SK-N-SH (cell line): ENCODE data around the gene KRT74. TPM values are rescaled to one million over a fixed set of nuclear protein-coding genes. Genes with fewer than 3 reads are reported as not detected.

ENCODE experiments used
- CTCF ChIA-PET: fragments of 300-600, 350-600 bp; formaldehyde crosslinking; extraction: SDS; loops from one replicate; lab custom pipeline; 2021; lab: Yijun Ruan, JAX
- POLR2A ChIA-PET: fragments of 350-600 bp; sonication (Branson Sonifier 250); formaldehyde crosslinking; extraction: SDS; loops from one replicate; lab custom pipeline; 2020; ENCODE audit warnings: antibody characterized with exemption, inconsistent platforms; lab: Yijun Ruan, JAX
- DNase-seq: peaks from one replicate; pipeline ENCODE4 v3.0.0; 2012
- H2AFZ ChIP-seq: fragments of 200-600 bp; sonication (generic); 2 replicates; pipeline ENCODE4 v1.8.1; 2016; ENCODE audit warnings: antibody characterized with exemption, mild to moderate bottlenecking, low read depth
- H3F3A ChIP-seq: fragments of 200-600 bp; sonication (generic); replicated peaks from 2 replicates; pipeline ENCODE3; 2016; ENCODE audit warnings: antibody characterized with exemption, mild to moderate bottlenecking; ENCODE audit not compliant: insufficient read depth
- H3K27ac ChIP-seq, 2 experiments: fragments of 200-500 bp in 1 of 2; fragments of 200-600 bp in 1 of 2; sonication (Bioruptor generic) in 1 of 2; sonication (generic), shearing (Covaris generic) in 1 of 2; 2 replicates each; pipeline versions ENCODE4 v1.5.1 to v1.6.1; 2014 to 2016; ENCODE audit warnings: low read depth in 2 of 2, inconsistent platforms in 1 of 2, low read length in 1 of 2, mild to moderate bottlenecking in 1 of 2, mixed read lengths in 1 of 2
- H3K27me3 ChIP-seq: fragments of 200-600 bp; sonication (generic), shearing (Covaris generic); 2 replicates; pipeline ENCODE4 v1.6.1; 2016; ENCODE audit warnings: mixed run types; ENCODE audit not compliant: insufficient read depth
- H3K36me3 ChIP-seq, 2 experiments: fragments of 200-500 bp in 1 of 2; fragments of 200-600 bp in 1 of 2; sonication (Bioruptor generic) in 1 of 2; sonication (generic) in 1 of 2; replicated peaks in 1 of 2; 2 replicates each; pipeline versions ENCODE3 to v1.5.1; 2014 to 2016; ENCODE audit warnings: low read length in 1 of 2, mild to moderate bottlenecking in 1 of 2; ENCODE audit not compliant: insufficient read depth in 2 of 2, control insufficient read depth in 1 of 2
- H3K4me1 ChIP-seq, 2 experiments: fragments of 200-500 bp in 1 of 2; fragments of 200-600 bp in 1 of 2; sonication (Bioruptor generic) in 1 of 2; sonication (generic), shearing (Covaris generic) in 1 of 2; 2 replicates each; pipeline versions ENCODE4 v1.5.1 to v1.6.1; 2014 to 2016; ENCODE audit warnings: low read depth in 1 of 2, low read length in 1 of 2, mixed run types in 1 of 2; ENCODE audit not compliant: insufficient read depth in 2 of 2, control insufficient read depth in 1 of 2
- H3K4me2 ChIP-seq: fragments of 200-600 bp; sonication (generic), shearing (Covaris generic); 2 replicates; pipeline ENCODE4 v1.6.1; 2017; ENCODE audit warnings: mixed run types
- H3K4me3 ChIP-seq, 2 experiments: fragments of 200-500 bp in 1 of 2; fragments of 200-600 bp in 1 of 2; sonication (Bioruptor generic) in 1 of 2; sonication (generic), shearing (Covaris generic) in 1 of 2; 2 replicates each; pipeline versions ENCODE4 v1.5.1 to v1.8.1; 2014 to 2016; ENCODE audit warnings: low read depth in 2 of 2, inconsistent platforms in 1 of 2, low read length in 1 of 2, mild to moderate bottlenecking in 1 of 2, mixed read lengths in 1 of 2, moderate library complexity in 1 of 2
- H3K79me2 ChIP-seq: fragments of 200-600 bp; sonication (generic); 2 replicates; pipeline ENCODE4 v1.8.1; 2017; ENCODE audit warnings: mild to moderate bottlenecking; ENCODE audit not compliant: insufficient read depth
- H3K9ac ChIP-seq: fragments of 200-600 bp; sonication (generic); 2 replicates; pipeline ENCODE4 v1.6.1; 2017; ENCODE audit warnings: mixed run types
- H3K9me2 ChIP-seq: fragments of 200-600 bp; sonication (generic); 2 replicates; pipeline ENCODE4 v1.6.1; 2017; ENCODE audit warnings: mixed run types
- H3K9me3 ChIP-seq: fragments of 200-600 bp; sonication (generic); 2 replicates; pipeline ENCODE4 v1.6.1; 2017; ENCODE audit warnings: mixed run types, mild to moderate bottlenecking, moderate library complexity
- H4K20me1 ChIP-seq: fragments of 200-600 bp; sonication (generic); 2 replicates; pipeline ENCODE4 v1.6.1; 2017; ENCODE audit warnings: mild to moderate bottlenecking, mixed run types; ENCODE audit not compliant: insufficient read depth
- CTCF ChIP-seq: fragments of 200-600 bp; sonication (generic); IDR thresholded peaks from 2 replicates; pipeline ENCODE4 v1.6.1; 2017; ENCODE audit warnings: antibody characterized with exemption, mild to moderate bottlenecking, moderate library complexity
- ELF1 ChIP-seq: IDR thresholded peaks from 2 replicates; pipeline ENCODE4 v1.4.0; 2012
- MAX ChIP-seq: IDR thresholded peaks from 2 replicates; pipeline ENCODE4 v1.4.0; 2012; ENCODE audit warnings: low read depth
- MXI1 ChIP-seq: IDR thresholded peaks from 2 replicates; pipeline ENCODE4 v1.6.1; 2012; ENCODE audit warnings: mild to moderate bottlenecking, low read depth, low read length, improper control_type of control experiment
- NFIC ChIP-seq: IDR thresholded peaks from 2 replicates; pipeline ENCODE4 v1.4.0; 2012; ENCODE audit warnings: borderline replicate concordance
- RFX5 ChIP-seq: IDR thresholded peaks from 2 replicates; pipeline ENCODE4 v1.6.1; 2012; ENCODE audit warnings: mild to moderate bottlenecking, improper control_type of control experiment, low read length
- RXRA ChIP-seq: IDR thresholded peaks from 2 replicates; pipeline ENCODE4 v1.4.0; 2012; ENCODE audit warnings: low read depth, mild to moderate bottlenecking, borderline replicate concordance
- TCF12 ChIP-seq: IDR thresholded peaks from 2 replicates; pipeline ENCODE4 v1.4.0; 2012
- TEAD4 ChIP-seq: IDR thresholded peaks from 2 replicates; pipeline ENCODE4 v1.4.0; 2012; ENCODE audit warnings: mild to moderate bottlenecking, borderline replicate concordance; ENCODE audit not compliant: insufficient read depth
- USF1 ChIP-seq: IDR thresholded peaks from 2 replicates; pipeline ENCODE4 v1.4.0; 2012; ENCODE audit warnings: low read depth, borderline replicate concordance
- USF2 ChIP-seq: fragments of 150-350 bp; IDR thresholded peaks from 2 replicates; pipeline ENCODE4 v1.6.1; 2017; ENCODE audit warnings: antibody characterized with exemption, low read length, low read depth, borderline replicate concordance
- WGBS: methylation state at CpG from one replicate; pipeline ENCODE4 v1.1.6; 2017; ENCODE audit warnings: low lambda C conversion rate; 5-methylcytosine and 5-hydroxymethylcytosine counted together
- polyA plus RNA-seq, 3 experiments: library from polyadenylated mRNA; depleted of rRNA; stranded (reverse); fragments of >200 nt; gene quantifications; 2 replicates each; pipeline ENCODE4 v1.2.3, GENCODE V29; 2012

Gene KRT74
- polyA plus RNA-seq, 1 of the 3 experiments (the other 2 are of a cell fraction), result not detected

- H3K9me3 ChIP-seq, result no peaks in the 10 kb centered on the region
- no peak for TF ChIP-seq CTCF
- TF ChIP-seq RXRA, result no peak
- TF ChIP-seq, all 33 proteins: peak for 0
- Histone ChIP-seq H3K36me3 (no peaks in the 10 kb centered on the region), H3F3A (no peaks in the 10 kb centered on the region), H2AFZ (no peak overlapping the region), H3K4me1 (no peaks in the 10 kb centered on the region), H3K27ac (no peak overlapping the region), H3K27me3 (peaks cover 31% of the 10 kb centered on the region; the same call in 1 of the 2 replicates), H3K9me2 (no peaks in the 10 kb centered on the region), H3K79me2 (no peaks in the 10 kb centered on the region), H3K4me3 (no peak overlapping the region), H4K20me1 (no peaks in the 10 kb centered on the region), H3K9ac (no peak overlapping the region), H3K4me2 (no peak overlapping the region)
- no peak for DNase-seq
- POLR2A ChIA-PET, result no interaction called here
- 19% methylated on average over 7 of the region's 7 CpGs for WGBS
- CTCF ChIA-PET, result interaction anchor here (1.1 to 1.2 kb wide), 4 partner anchors 24 to 278 kb away, joined by 3 to 4 read pairs (median 3); no protein-coding TSS in a partner anchor
Measured at GRCh38 chr12:52606581-52607218, 33.1 kb upstream of the KRT74 start.

- WGBS, result 15% methylated on average over 3 of the region's 3 CpGs
- no peak for TF ChIP-seq RFX5
- no peak for TF ChIP-seq USF2
- no peak for TF ChIP-seq USF1
- TF ChIP-seq ELF1, result no peak
- TF ChIP-seq MAX, result no peak
- TF ChIP-seq TEAD4, result no peak
- TF ChIP-seq TCF12, result no peak
- no peak for TF ChIP-seq NFIC
- no peak for TF ChIP-seq MXI1
- CTCF ChIA-PET, result interaction anchor here (0.6 to 1.2 kb wide), 5 partner anchors 9 to 279 kb away, joined by 3 to 4 read pairs (median 3); no protein-coding TSS in a partner anchor
Measured at GRCh38 chr12:52606096-52606495, 32.5 kb upstream of the KRT74 start.

More at GRCh38 chr12:52606096-52606495, 32.5 kb upstream of the KRT74 start:
- Histone ChIP-seq H3F3A (no peaks in the 10 kb centered on the region), H2AFZ (no peak overlapping the region), H3K4me2 (no peak overlapping the region), H3K9ac (no peak overlapping the region), H3K9me2 (no peaks in the 10 kb centered on the region), H3K4me3 (no peak overlapping the region), H3K79me2 (no peaks in the 10 kb centered on the region), H4K20me1 (no peaks in the 10 kb centered on the region), H3K9me3 (no peaks in the 10 kb centered on the region), H3K27me3 (peaks cover 31% of the 10 kb centered on the region), H3K27ac (no peak overlapping the region), H3K36me3 (no peaks in the 10 kb centered on the region), H3K4me1 (no peaks in the 10 kb centered on the region)
- POLR2A ChIA-PET, result no interaction called here
- DNase-seq, result no peak
